Hindlimb muscle (tissue), 1 donor: ENCODE measurements around the gene CFTR. TPM values are rescaled to one million over a fixed set of nuclear protein-coding genes. Genes with fewer than 3 reads are reported as not detected.
"Not testable (repeated sequence)": the region's sequence is repeated elsewhere in the genome, so short reads cannot be mapped to it uniquely, and the experiment has no call there.

Experiments
- DNase-seq: peaks from one replicate; pipeline ENCODE4 v3.0.0-alpha.2; 2013
- polyA plus RNA-seq: library from polyadenylated mRNA; unstranded; fragments of 120-200 nt; gene quantifications from one replicate; pipeline ENCODE4 v1.2.1, GENCODE V29; 2013; ENCODE audit not compliant: insufficient read length

The CFTR gene
- polyA plus RNA-seq, 1 donor: 0.30 TPM

DNA sequence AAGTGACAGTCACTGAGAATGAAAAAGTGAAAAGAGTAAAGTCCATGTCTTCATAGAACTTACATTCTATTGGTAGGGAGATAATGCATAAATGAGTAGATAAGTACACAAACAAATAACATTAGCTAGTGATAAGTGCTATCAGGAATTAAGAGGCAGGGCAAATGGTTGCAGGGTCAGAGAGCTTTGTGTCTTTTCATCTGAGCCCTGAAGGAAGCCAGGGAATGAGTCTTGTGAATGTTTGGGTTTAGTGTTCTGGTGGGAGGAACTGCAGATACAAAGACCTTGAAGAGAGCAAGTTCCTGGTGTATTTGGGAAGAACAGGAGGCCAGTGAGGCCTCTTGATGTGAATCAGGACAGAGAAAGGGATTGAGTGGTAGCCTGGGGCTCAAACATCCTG is 209.6 kb downstream of the CFTR start:
- no peak for DNase-seq

DNA sequence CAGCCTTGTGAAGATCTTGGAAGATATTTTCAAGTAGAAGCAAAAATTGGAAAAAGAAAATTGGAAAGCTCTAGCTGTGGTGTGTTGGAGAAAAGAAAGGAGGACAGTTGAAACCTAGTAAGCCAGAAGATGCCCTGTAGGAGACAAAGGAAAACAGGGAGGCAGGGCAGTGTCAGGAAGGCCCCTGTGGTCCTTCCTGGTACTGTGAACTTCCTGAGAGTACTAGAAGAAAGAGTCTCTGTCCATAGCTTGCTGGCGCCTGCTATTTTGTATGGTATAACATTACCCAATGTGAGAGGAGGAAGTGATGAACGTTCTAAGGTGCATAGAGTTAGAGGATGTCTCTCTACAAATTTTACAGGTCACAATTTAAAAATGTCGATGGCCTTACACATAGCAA is 210.3 kb downstream of the CFTR start:
- no peak for DNase-seq

DNA sequence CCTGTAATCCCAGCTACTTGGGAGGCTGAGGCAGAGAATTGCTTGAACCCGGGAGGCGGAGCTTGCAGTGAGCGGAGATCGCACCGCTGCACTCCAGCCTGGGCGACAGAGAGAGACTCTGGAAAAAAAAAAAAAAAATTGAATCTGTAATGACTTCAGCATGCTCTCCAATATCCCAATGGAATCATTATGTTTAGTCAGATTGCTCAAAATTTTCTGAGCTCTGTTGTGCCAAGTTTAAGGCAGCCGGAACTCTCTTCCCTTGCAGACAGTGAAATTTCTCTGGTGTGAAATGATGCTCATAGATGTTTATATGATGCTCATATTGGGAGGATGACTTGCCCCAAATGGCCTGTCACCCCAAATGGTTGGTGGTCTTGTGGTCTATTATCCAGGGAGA is 212.5 kb downstream of the CFTR start:
- no peak for DNase-seq

DNA sequence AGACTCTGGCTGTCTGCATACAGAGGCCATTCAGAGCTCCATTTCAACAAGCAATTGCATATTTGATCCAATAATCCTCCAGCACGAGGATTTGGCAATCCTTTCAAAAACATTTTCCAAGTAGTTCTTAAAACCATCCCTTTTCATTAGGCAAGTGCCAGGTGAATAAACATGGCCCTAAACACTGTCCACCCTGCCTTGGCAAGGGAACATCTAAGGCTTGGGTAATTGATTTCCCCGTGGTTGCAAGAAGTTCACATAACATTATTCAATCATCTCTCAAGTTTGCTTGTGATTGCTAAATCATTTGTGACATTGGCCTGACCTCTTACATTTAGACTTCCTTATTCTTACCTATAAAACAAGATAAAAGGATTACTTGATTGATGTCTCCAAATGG is 218.2 kb downstream of the CFTR start:
- no peak for DNase-seq

DNA sequence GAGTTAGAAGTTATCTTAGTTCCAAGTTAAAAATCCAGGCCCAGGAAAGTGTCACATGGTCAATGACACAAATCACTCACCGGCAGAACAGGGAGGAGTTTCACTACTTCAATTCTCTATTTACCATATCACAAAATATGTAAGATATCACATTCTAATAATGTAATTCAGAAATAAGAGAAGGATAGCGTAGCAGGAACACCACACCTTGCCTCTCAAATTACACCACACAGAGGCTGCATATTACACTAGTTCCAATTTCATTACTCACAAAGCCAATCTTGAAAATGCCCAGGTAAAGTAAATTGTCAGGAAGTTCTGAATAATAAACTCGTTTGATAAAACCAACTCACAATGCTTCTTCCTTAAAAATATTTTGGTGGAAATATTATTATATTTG is 224.2 kb downstream of the CFTR start:
- DNase-seq: no peak

DNA sequence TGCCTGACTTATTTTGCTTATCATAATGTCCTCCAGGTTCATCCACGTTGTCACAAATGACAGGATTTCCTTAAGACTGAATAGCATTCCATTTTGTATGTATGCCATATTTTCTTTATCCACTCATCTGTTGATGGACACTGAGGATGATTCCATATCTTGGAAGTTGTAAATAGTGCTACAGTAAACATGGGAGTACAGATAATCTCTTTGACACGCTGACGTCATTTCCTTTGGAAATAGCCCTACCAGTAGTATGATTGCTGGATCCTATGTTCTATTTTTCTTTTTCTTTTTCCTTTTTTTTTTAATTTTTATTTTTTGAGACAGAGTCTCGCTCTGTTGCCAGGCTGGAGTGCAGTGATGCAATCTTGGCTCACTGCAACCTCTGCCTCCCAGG is 225.8 kb downstream of the CFTR start:
- no peak for DNase-seq

DNA sequence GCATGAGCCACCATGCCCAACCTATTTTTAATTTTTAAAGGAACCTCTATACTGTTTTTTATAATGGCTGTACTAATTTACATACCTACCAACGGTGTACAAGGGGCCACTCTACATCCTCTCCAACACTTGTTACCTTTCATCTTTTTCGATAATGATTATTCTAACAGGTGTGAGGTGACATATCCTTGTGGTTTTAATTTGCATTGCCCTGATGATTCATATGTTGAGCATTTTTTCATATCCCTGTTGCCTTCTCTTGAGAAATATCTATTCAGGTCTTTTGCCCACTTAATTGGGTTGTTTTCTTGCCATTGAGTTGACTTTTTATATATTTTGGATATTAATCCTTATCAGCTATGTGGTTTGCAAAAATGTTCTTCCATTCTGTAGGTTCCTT is 226.4 kb downstream of the CFTR start:
- no peak for DNase-seq

DNA sequence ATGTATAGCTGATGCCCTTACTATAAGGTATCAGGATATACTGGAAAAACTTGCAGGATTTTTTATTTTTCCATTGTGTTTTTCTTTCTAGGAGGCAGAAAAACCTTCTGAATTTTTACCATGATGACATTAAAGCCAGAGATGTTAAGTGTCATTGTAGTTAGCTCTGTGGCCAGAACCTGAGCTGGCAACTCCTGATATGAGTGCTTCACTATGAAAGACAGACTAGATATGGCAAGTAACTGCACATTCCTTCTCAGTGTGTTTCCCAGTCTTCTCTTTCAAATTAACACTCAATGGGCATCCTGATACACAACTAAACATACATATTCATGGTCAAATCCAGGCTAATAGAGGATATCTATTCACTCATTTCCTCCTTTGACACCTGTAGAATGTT is 227.3 kb downstream of the CFTR start:
- DNase-seq: no peak

DNA sequence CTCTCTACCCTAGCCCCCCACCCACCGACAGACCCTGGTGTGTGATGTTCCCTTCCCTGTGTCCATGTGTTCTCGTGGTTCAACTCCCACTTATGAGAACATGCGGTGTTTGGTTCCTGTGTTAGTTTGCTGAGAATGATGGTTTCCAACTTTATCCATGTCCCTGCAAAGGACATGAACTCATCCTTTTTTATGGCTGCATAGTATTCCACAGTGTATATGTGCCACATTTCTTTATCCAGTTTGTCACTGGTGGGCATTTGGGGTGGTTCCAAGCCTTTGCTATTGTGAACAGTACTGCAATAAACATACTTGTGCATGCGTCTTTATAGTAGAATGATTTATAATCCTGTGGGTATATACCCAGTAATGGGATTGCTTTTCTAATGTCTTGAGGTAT is 228.3 kb downstream of the CFTR start:
- not testable (repeated sequence) for DNase-seq

DNA sequence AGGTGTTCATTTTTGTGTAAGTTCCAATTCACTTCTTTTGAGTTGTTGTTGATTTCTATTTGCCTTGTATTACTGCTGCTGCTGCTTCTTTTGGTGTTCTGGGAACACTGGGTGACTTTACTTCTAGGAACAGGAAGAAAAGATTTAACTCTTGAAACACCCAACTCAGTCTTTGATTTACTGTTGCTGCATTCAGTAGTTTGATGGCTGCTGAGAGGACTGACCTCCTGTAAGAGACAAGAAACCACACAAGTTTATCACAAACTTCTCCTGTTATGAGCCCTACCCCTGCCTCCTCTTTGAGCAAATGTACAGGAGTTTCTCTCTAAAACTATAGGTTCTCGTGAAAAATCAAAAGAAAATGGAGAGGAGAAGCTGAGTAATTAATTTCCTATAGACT is 231.7 kb downstream of the CFTR start:
- no peak for DNase-seq

DNA sequence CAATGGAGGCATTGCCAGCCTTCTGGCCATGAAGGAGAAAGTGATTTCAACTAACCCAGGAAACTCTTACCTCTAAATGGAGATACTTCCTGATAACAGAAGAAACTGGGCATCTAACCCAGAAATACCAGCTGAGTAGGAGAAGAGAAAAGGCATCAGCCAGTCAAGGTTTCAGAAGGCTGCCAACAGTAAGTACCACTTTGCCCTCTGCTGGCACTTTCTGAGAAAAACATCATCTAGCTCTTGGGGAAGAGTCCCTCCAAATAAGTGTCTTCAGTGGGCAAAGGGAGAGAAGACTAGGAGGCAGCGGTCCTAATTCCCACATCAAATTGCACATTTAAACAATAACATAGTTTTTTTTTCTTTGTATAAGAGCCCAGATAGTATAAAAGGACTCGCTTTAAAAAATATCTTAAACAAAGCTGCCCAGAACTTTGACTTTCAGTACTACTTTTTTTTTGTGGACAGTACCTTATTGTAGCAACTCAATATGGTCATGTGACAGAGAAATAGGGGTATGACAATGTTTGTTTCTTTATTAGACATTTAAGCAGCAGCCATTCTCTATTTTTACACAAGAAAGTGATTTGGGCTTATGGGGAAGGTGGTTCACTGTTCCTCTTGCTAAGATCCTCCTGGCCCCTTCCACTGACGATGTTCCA is 236.1 kb downstream of the CFTR start:
- no peak for DNase-seq

DNA sequence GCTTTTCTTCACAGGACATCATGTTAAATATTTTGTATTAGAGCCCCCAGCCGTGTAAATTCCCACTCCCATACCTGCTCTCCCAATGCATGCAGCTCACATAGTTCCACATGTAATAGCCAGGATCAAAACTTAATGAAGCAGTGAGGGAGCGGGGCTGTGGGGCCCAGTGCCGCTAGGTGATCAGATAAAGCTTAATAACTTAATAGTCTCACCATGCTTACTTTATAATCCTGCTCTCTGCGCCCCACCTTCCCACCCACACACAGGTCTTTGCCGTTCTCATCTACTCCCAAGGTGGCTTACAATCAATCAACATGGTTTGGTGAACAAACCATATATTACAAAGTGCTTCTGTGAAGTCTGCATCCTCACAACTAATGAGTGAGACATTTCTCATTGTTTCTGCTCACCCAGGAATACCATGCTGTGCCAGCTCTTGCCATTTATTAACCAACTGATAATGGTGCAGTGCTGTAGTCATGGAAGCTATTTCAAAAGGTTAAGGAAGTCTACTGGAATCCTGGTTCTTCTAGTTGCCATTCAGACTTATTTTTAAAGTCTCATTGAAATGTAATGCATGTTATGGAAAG is 237.0 kb downstream of the CFTR start:
- DNase-seq: no peak

DNA sequence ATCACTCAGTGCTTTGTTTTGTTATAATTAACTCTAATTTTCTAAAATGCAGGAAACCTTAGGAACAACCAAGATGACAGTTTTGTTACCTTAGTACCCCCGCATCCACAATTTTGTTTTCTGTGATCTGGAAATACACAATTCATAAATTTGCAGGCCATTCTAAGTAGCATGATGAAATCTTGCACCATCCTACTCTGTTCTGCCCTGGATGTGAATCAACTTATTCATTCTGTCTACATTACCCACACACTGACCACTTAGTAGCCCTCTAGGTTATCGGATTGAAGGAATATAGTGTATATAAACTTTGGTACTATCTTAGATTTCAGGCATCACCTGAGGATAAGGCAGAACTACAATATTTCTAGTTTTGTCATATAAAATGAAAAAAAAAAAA is 237.5 kb downstream of the CFTR start:
- DNase-seq: no peak

Other genes with a start within 250 kb of the CFTR start
- 1.1 TPM for gene WNT2, start 157.0 kb upstream of the CFTR start, polyA plus RNA-seq
- not detected for gene ASZ1, start 52.5 kb upstream of the CFTR start, polyA plus RNA-seq